H1 (cell line): ENCODE results near the gene GALNTL6. TPM values are rescaled to one million over a fixed set of nuclear protein-coding genes. Genes with fewer than 3 reads are reported as not detected.

ENCODE experiments used
- CTCF ChIA-PET: fragments of 300-600 bp; sonication (Branson Sonifier 250); formaldehyde crosslinking; loops from one replicate; lab custom pipeline; 2021; ENCODE audit not compliant: partially characterized antibody; lab: Charles Lee
- POLR2A ChIA-PET: fragments of 300-600 bp; sonication (Branson Sonifier 250); formaldehyde crosslinking; loops from one replicate; lab custom pipeline; 2021; ENCODE audit warnings: inconsistent platforms; ENCODE audit not compliant: partially characterized antibody; lab: Charles Lee
- DNase-seq, 2 experiments: peaks; one replicate each; pipeline versions ENCODE4 v3.0.0 to v3.0.0-alpha.2; 2010 to 2022; ENCODE audit warnings: low spot score in 2 of 2, low read depth in 1 of 2, mixed read lengths in 1 of 2
- FAIRE-seq: peaks from 2 replicates; lab custom pipeline; 2011; peaks lifted over from hg19 to GRCh38; lab: Jason Lieb, UNC
- H2AFZ ChIP-seq: 2 replicates; pipeline ENCODE4 v1.8.1; 2012; ENCODE audit warnings: low read length, inconsistent platforms
- H2AK5ac ChIP-seq: 2 replicates; pipeline ENCODE4 v1.6.1; 2013; ENCODE audit warnings: low read depth, low read length
- H2BK120ac ChIP-seq: replicated peaks from 2 replicates; pipeline ENCODE3; 2013; ENCODE audit warnings: low read depth, low read length, inconsistent platforms
- H2BK12ac ChIP-seq: 2 replicates; pipeline ENCODE4 v1.6.1; 2013; ENCODE audit warnings: low read depth, low read length
- H2BK15ac ChIP-seq: 2 replicates; pipeline ENCODE4 v1.6.1; 2013; ENCODE audit warnings: low read length
- H2BK20ac ChIP-seq: 2 replicates; pipeline ENCODE4 v1.6.1; 2013; ENCODE audit warnings: low read length
- H2BK5ac ChIP-seq: 2 replicates; pipeline ENCODE4 v1.6.1; 2013; ENCODE audit warnings: low read depth, low read length
- H3K14ac ChIP-seq: 2 replicates; pipeline ENCODE4 v1.6.1; 2013; ENCODE audit warnings: inconsistent platforms; ENCODE audit not compliant: insufficient read length
- H3K18ac ChIP-seq: 2 replicates; pipeline ENCODE4 v1.6.1; 2013; ENCODE audit warnings: low read length; ENCODE audit errors: extremely low read depth
- H3K23ac ChIP-seq: 2 replicates; pipeline ENCODE4 v1.6.1; 2013; ENCODE audit warnings: inconsistent platforms; ENCODE audit not compliant: insufficient read length
- H3K23me2 ChIP-seq: 2 replicates; pipeline ENCODE4 v1.6.1; 2013; ENCODE audit warnings: low read depth, low read length
- H3K27ac ChIP-seq: 2 replicates; pipeline ENCODE4 v1.6.1; 2011; ENCODE audit warnings: low read depth, low read length, inconsistent platforms
- H3K27me3 ChIP-seq, 4 experiments: replicated peaks in 1 of 4; 1 replicate in 1 of 4; 2 replicates in 3 of 4; pipeline versions ENCODE4 v1.6.1 to v1.8.1; 2011 to 2013; ENCODE audit warnings: low read length in 3 of 4, mild to moderate bottlenecking in 3 of 4, inconsistent platforms in 2 of 4, mixed read lengths in 2 of 4, moderate library complexity in 1 of 4; ENCODE audit not compliant: control insufficient read depth in 3 of 4, insufficient read depth in 3 of 4; ENCODE audit errors: extremely low read depth in 1 of 4
- H3K36me3 ChIP-seq, 4 experiments: 2 replicates each; pipeline versions ENCODE4 v1.6.1 to v1.8.1; 2011 to 2013; ENCODE audit warnings: mild to moderate bottlenecking in 4 of 4, low read length in 3 of 4, moderate library complexity in 2 of 4, control low read depth in 1 of 4, inconsistent platforms in 1 of 4; ENCODE audit not compliant: insufficient read depth in 4 of 4, control insufficient read depth in 2 of 4
- H3K4ac ChIP-seq: replicated peaks from 2 replicates; pipeline ENCODE3; 2013; ENCODE audit warnings: low read length, low read depth, mixed read lengths, inconsistent platforms; ENCODE audit not compliant: insufficient read length
- H3K4me1 ChIP-seq, 4 experiments: replicated peaks in 1 of 4; 1 replicate in 1 of 4; 2 replicates in 3 of 4; pipeline versions ENCODE4 v1.6.1 to v1.8.1; 2011 to 2013; ENCODE audit warnings: low read length in 3 of 4, inconsistent platforms in 2 of 4, mixed read lengths in 1 of 4; ENCODE audit not compliant: insufficient read depth in 4 of 4, control insufficient read depth in 3 of 4
- H3K4me2 ChIP-seq, 2 experiments: 2 replicates each; pipeline versions ENCODE4 v1.6.1 to v1.8.1; 2011 to 2013; ENCODE audit warnings: low read depth in 2 of 2, low read length in 2 of 2, control low read depth in 1 of 2, inconsistent platforms in 1 of 2, mild to moderate bottlenecking in 1 of 2; ENCODE audit not compliant: insufficient read depth in 1 of 2
- H3K4me3 ChIP-seq, 4 experiments: fragments of 200-600, 300-600 bp in 1 of 4; sonication (generic), shearing (Covaris generic), sonication (Bioruptor Twin) in 1 of 4; 2 replicates each; pipeline versions ENCODE4 v1.5.1 to v1.8.1; 2011 to 2016; ENCODE audit warnings: low read length in 4 of 4, low read depth in 3 of 4, control low read depth in 2 of 4, inconsistent platforms in 2 of 4, mild to moderate bottlenecking in 2 of 4, mixed read lengths in 1 of 4, moderate library complexity in 1 of 4; ENCODE audit not compliant: insufficient read depth in 2 of 4; ENCODE audit errors: extremely low read depth in 1 of 4
- H3K56ac ChIP-seq: replicated peaks from 2 replicates; pipeline ENCODE3; 2013; ENCODE audit warnings: low read depth, mild to moderate bottlenecking, mixed read lengths, low read length, inconsistent platforms; ENCODE audit not compliant: insufficient read length
- H3K79me1 ChIP-seq: 2 replicates; pipeline ENCODE4 v1.6.1; 2013; ENCODE audit warnings: low read depth, low read length, control low read depth
- H3K79me2 ChIP-seq, 2 experiments: 2 replicates each; pipeline versions ENCODE4 v1.6.1 to v1.8.1; 2012 to 2013; ENCODE audit warnings: low read length in 2 of 2, mild to moderate bottlenecking in 2 of 2, inconsistent platforms in 1 of 2; ENCODE audit not compliant: insufficient read depth in 2 of 2, control insufficient read depth in 1 of 2
- H3K9ac ChIP-seq, 4 experiments: replicated peaks in 1 of 4; 1 replicate in 1 of 4; 2 replicates in 3 of 4; pipeline versions ENCODE4 v1.6.1 to v1.8.1; 2011 to 2013; ENCODE audit warnings: low read depth in 3 of 4, low read length in 3 of 4, control low read depth in 2 of 4, mild to moderate bottlenecking in 2 of 4, moderate library complexity in 2 of 4, inconsistent platforms in 1 of 4; ENCODE audit errors: extremely low read depth in 1 of 4
- H3K9me3 ChIP-seq, 2 experiments: 2 replicates each; pipeline versions ENCODE4 v1.6.1 to v1.8.1; 2012 to 2013; ENCODE audit warnings: mild to moderate bottlenecking in 2 of 2, moderate library complexity in 2 of 2, control low read depth in 1 of 2, inconsistent platforms in 1 of 2, low read depth in 1 of 2, low read length in 1 of 2, mixed read lengths in 1 of 2; ENCODE audit not compliant: insufficient read depth in 2 of 2
- H4K20me1 ChIP-seq, 2 experiments: replicated peaks in 1 of 2; 2 replicates each; pipeline versions ENCODE3 to v1.8.1; 2011 to 2013; ENCODE audit warnings: inconsistent platforms in 2 of 2, low read length in 2 of 2, mild to moderate bottlenecking in 1 of 2; ENCODE audit not compliant: insufficient read depth in 2 of 2, control insufficient read depth in 1 of 2
- H4K5ac ChIP-seq: 2 replicates; pipeline ENCODE4 v1.6.1; 2013; ENCODE audit warnings: low read length, low read depth, mixed read lengths, inconsistent platforms; ENCODE audit not compliant: insufficient read length
- H4K8ac ChIP-seq: 2 replicates; pipeline ENCODE4 v1.8.0; 2013; ENCODE audit warnings: mild to moderate bottlenecking, moderate library complexity, low read length, inconsistent platforms; ENCODE audit not compliant: insufficient read depth; ENCODE audit errors: extremely low read depth
- H4K91ac ChIP-seq: replicated peaks from 2 replicates; pipeline ENCODE3; 2013; ENCODE audit warnings: low read length, mixed read lengths, inconsistent platforms; ENCODE audit not compliant: insufficient read length
- CTCF ChIP-seq, 3 experiments: IDR thresholded peaks; 1 replicate in 2 of 3; 2 replicates in 1 of 3; pipeline versions ENCODE4 v1.5.1 to v1.6.1; 2011; ENCODE audit warnings: low read length in 3 of 3, mild to moderate bottlenecking in 3 of 3, inconsistent platforms in 2 of 3, low read depth in 1 of 3, moderate library complexity in 1 of 3; ENCODE audit not compliant: insufficient read depth in 1 of 3; ENCODE audit errors: control extremely low read depth in 1 of 3
- POLR2AphosphoS5 ChIP-seq: IDR thresholded peaks from 2 replicates; pipeline ENCODE4 v1.6.1; 2011; ENCODE audit warnings: low read depth, low read length
- RAD21 ChIP-seq, 2 experiments: IDR thresholded peaks in 1 of 2; conservative IDR thresholded peaks in 1 of 2; 2 replicates each; pipeline ENCODE4 v1.6.1; 2011; ENCODE audit warnings: low read depth in 2 of 2, low read length in 2 of 2, improper control_type of control experiment in 1 of 2, inconsistent platforms in 1 of 2, mild to moderate bottlenecking in 1 of 2, moderate library complexity in 1 of 2
- SIRT6 ChIP-seq: IDR thresholded peaks from one replicate; pipeline ENCODE4 v1.7.1; 2012; ENCODE audit warnings: low read length, inconsistent platforms
- WGBS, 2 experiments: shearing (Covaris generic) in 1 of 2; methylation state at CpG; one replicate each; pipeline versions ENCODE4 v1.1.6 to v1.1.7; 2013 to 2015; ENCODE audit warnings: low lambda C conversion rate in 2 of 2, mixed read lengths in 2 of 2, inconsistent platforms in 1 of 2, low coverage in 1 of 2, missing lambda C conversion rate in 1 of 2; ENCODE audit not compliant: insufficient replicate concordance in 2 of 2, insufficient coverage in 1 of 2, insufficient read length in 1 of 2; ENCODE audit errors: extremely low coverage in 1 of 2, missing lambda C conversion rate in 1 of 2; 5-methylcytosine and 5-hydroxymethylcytosine counted together
- polyA plus RNA-seq, 7 experiments: library from polyadenylated mRNA; depleted of rRNA in 3 of 7; stranded (reverse) in 5 of 7; unstranded in 2 of 7; fragments of >200 nt in 5 of 7; fragments of 200-250 nt in 2 of 7; gene quantifications; 1 replicate in 5 of 7; 2 replicates in 1 of 7; 4 replicates in 1 of 7; pipeline versions ENCODE4 v1.2.1 to v1.2.3, GENCODE V29; 2011 to 2013; ENCODE audit warnings: missing spikeins in 2 of 7, mixed read lengths in 2 of 7
- total RNA-seq: library from RNA; stranded (reverse); fragmentation: NEBNext Ultra II Directional; extraction: Animal tissue kit (Norgen Biotek cat#: 25700); gene quantifications from 2 replicates; pipeline ENCODE4 v1.2.1, GENCODE V29; 2021

GALNTL6 gene
- total and polyA plus RNA-seq, 2 of the 8 experiments (the other 6 are each of a cell fraction or from before 2014, with no cell fraction given), result 0.03 to 0.32 TPM

GRCh38 chr4:172865531-172866127 lies 1052.4 kb downstream of the GALNTL6 start:
- H4K5ac ChIP-seq, result no peak overlapping the region
- H3K23me2 ChIP-seq, result no peaks in the 10 kb centered on the region
- no peak overlapping the region for H3K23ac ChIP-seq
- H3K79me2 ChIP-seq, result no peaks in the 10 kb centered on the region
- no peak overlapping the region for H3K4ac ChIP-seq
- no peak overlapping the region for H3K14ac ChIP-seq
- H3K27ac ChIP-seq, result no peak overlapping the region
- H2BK20ac ChIP-seq, result no peak overlapping the region
- no peak overlapping the region for H4K91ac ChIP-seq
- 91 to 100% methylated on average over 1 to 4 of the region's 4 CpGs for WGBS, 2 experiments
- H3K9ac ChIP-seq, result no peak overlapping the region
- no peak overlapping the region for H2AFZ ChIP-seq
- CTCF ChIA-PET, result interaction anchor here (0.8 kb wide), 2 partner anchors 9 to 43 kb away, joined by 3 read pairs; no protein-coding TSS in a partner anchor
- peaks cover 0 to 2% (median 0%) of the 10 kb centered on the region in 4 experiments; a peak in 1 of 7 replicates for H3K4me1 ChIP-seq
- H2BK15ac ChIP-seq, result no peak overlapping the region
- no peak overlapping the region for H3K18ac ChIP-seq
- H3K56ac ChIP-seq, result no peak overlapping the region
- H3K79me1 ChIP-seq, result no peaks in the 10 kb centered on the region
- H3K36me3 ChIP-seq, result no peaks in the 10 kb centered on the region
- no peaks in the 10 kb centered on the region for H3K27me3 ChIP-seq
- no peak overlapping the region for H2BK5ac ChIP-seq
- no peak overlapping the region for H2BK12ac ChIP-seq
- DNase-seq (no peak), FAIRE-seq (no peak)
- TF ChIP-seq SIRT6, result no peak
- no peak for TF ChIP-seq POLR2AphosphoS5
- peak; percentile 51 to 60 for TF ChIP-seq RAD21 (IDR thresholded peaks at IDR 0.05 in 1 of 2, conservative IDR thresholded peaks at IDR 0.05 in 1 of 2; ENCODE audit: low read depth in 2 of 2, low read length in 2 of 2)
- TF ChIP-seq CTCF (IDR thresholded peaks at IDR 0.05; ENCODE audit: control extremely low read depth in 1 of 3, insufficient read depth in 1 of 3, low read depth in 1 of 3, low read length in 3 of 3), result peak in 1 of 3 experiments; percentile 40; a peak in 1 of 4 replicates
- H4K8ac ChIP-seq, result no peak overlapping the region
- H3K4me3 ChIP-seq, result no peak overlapping the region
- H4K20me1 ChIP-seq, result no peaks in the 10 kb centered on the region
- H2AK5ac ChIP-seq, result no peak overlapping the region
- H3K9me3 ChIP-seq, result peaks cover 3 to 7% of the 10 kb centered on the region in 2 experiments; a peak in 1 of 4 replicates
- H2BK120ac ChIP-seq, result no peak overlapping the region
- POLR2A ChIA-PET, result no interaction called here
- H3K4me2 ChIP-seq, result no peak overlapping the region
